ENCODE data around the gene WDR87.

WDR87 gene

DNA sequence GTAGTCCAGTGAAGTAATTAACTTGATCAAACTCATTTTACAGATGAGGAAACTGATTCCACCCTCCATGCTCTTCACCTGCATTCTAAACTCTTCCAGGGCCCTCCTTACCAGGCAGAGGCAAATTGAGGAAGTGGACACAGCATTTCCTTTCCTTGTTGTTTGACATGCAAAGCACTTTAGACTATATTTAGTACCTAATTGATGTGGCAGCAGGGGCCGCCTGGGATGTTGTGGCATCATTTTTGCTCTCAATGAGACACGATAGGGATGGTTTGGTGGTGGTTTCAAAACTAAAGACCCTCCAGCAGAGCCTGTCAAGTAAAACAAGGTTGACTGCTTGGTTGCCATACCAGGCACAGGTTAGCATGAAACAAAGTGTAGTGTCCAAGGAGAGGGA is 8.5 kb upstream of the WDR87 start:
- no peak for TF ChIP-seq FOXP2 (optimal IDR thresholded peaks at IDR 0.05; ENCODE audit: borderline replicate concordance, extremely low read depth, extremely low read length, insufficient read depth)
- TF ChIP-seq, protein P1, sequence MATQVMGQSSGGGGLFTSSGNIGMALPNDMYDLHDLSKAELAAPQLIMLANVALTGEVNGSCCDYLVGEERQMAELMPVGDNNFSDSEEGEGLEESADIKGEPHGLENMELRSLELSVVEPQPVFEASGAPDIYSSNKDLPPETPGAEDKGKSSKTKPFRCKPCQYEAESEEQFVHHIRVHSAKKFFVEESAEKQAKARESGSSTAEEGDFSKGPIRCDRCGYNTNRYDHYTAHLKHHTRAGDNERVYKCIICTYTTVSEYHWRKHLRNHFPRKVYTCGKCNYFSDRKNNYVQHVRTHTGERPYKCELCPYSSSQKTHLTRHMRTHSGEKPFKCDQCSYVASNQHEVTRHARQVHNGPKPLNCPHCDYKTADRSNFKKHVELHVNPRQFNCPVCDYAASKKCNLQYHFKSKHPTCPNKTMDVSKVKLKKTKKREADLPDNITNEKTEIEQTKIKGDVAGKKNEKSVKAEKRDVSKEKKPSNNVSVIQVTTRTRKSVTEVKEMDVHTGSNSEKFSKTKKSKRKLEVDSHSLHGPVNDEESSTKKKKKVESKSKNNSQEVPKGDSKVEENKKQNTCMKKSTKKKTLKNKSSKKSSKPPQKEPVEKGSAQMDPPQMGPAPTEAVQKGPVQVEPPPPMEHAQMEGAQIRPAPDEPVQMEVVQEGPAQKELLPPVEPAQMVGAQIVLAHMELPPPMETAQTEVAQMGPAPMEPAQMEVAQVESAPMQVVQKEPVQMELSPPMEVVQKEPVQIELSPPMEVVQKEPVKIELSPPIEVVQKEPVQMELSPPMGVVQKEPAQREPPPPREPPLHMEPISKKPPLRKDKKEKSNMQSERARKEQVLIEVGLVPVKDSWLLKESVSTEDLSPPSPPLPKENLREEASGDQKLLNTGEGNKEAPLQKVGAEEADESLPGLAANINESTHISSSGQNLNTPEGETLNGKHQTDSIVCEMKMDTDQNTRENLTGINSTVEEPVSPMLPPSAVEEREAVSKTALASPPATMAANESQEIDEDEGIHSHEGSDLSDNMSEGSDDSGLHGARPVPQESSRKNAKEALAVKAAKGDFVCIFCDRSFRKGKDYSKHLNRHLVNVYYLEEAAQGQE (IDR thresholded peaks at IDR 0.05; ENCODE audit: insufficient read depth in 1 of 2, low read depth in 2 of 2, low read length in 2 of 2): no peak
- no peak for TF ChIP-seq SIN3A (IDR thresholded peaks at IDR 0.05; ENCODE audit: borderline replicate concordance, insufficient read depth, low read length)
- no peak for TF ChIP-seq TAF1 (IDR thresholded peaks at IDR 0.05; ENCODE audit: borderline replicate concordance, insufficient read depth, low read length)
- TF ChIP-seq POLR2AphosphoS5 (IDR thresholded peaks at IDR 0.05; ENCODE audit: low read depth, low read length): no peak

DNA sequence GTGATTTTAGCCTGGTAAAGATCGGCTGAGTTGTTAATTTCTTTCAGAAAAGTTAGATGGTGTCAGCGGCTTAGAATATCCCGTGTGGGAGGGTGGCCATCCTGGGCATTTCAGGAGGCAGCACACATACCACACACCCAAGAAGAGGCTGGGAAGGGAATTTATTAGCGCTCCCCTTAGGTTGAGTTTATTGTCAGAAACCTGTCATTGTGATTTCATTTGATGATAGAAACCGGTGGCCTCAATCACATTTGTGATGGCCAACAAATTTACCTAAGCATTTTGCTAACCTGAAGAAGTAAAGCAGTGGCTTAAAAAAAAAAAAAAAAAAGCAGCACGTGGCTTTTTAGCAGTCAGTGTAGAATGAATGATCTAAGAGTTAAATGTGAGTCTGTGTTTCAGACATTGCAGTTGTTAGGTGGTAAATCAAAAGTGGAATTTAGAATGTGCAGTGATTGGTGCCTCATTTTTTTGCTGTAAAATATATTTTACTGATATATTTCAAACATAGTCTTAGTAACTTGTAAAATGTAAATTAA is 3.3 kb upstream of the WDR87 start:
- TF ChIP-seq FOXP2 (optimal IDR thresholded peaks at IDR 0.05; ENCODE audit: borderline replicate concordance, extremely low read depth, extremely low read length, insufficient read depth) (no peak), TAF1 (IDR thresholded peaks at IDR 0.05; ENCODE audit: borderline replicate concordance, insufficient read depth, low read length) (no peak), POLR2AphosphoS5 (IDR thresholded peaks at IDR 0.05; ENCODE audit: low read depth, low read length) (no peak), SIN3A (IDR thresholded peaks at IDR 0.05; ENCODE audit: borderline replicate concordance, insufficient read depth, low read length) (no peak)
- TF ChIP-seq, protein P1 (IDR thresholded peaks at IDR 0.05; ENCODE audit: insufficient read depth in 1 of 2, low read depth in 2 of 2, low read length in 2 of 2): no peak

DNA sequence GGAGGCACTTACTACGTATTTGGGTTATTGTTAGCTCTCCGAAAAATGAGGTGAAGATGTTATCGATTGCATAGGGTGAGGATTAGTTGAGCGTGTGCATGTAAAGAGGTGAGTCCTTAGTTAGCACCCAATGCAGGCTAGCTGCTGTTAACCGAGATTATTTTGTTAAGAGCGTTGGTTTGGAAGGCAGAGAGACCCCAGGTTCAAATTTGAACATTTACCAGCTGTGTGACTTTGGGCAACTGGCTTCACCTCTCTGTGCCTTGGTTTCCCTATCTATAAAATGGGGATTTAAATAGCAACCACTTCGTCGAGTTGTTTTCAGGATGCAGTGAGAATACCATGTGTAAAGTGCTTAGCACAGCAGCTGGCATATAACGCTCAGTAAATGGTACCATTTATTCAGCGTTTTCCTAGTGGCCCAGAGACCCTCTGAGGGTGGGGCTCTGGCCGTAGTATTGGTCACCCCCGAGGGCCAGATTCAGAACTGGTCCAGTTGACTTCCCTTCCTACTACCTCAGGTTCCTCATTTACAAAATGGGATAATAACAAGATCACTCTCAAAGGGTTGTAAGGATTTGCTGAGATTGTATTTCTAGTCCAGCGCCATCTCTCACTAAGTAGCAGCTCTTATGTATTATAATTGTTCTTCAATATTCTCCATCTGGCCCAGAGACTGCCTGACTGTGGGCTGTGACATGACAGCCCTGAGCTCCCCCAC is 1.5 kb upstream of the WDR87 start:
- no peak for TF ChIP-seq SIN3A (IDR thresholded peaks at IDR 0.05; ENCODE audit: borderline replicate concordance, insufficient read depth, low read length)
- TF ChIP-seq, protein P1 (IDR thresholded peaks at IDR 0.05; ENCODE audit: insufficient read depth in 1 of 2, low read depth in 2 of 2, low read length in 2 of 2): no peak

DNA sequence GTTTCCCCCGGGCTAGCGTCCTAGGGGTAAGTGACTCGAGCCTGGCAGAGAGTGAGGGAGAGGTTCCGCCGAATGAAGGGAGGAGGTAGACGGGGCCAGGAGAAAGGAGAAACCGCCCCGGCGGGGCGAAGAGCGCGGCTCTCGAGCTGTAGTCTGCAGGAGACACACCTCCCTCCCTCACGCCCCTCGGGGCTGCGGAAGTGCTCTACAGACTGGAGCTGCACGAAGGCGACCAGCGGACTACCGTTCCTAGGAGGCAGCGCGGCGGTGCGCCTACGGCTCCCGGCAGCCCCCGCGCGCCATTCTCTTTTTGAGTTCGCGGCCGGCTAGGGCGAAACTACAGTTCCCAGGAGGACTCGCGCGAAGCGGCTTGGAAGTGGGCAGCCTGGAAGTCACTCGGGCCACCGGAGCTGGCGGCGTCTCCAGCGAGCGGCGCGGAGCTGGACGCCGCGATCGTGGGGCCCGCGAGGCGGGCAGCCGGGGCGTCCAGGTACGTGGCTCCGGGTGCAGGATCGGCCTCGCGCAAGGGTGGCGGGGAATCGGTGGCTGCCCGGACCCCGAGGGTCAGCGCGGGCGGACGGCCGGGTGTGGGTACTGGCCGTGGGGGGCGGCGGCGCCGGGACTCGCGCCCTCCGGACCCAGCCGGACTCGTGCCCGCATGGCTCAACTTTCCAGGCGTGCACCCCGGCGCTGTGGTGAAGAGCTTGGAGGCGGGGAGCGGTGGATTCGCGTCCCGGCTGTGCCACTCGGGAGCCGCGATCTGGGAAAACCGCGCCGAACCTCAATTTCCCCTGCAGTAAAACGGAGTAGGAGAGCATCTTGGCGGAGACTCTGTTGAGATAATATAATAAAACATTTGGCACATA is 708 bp upstream of the WDR87 start, which contains the start of gene SIPA1L3:
Gene SIPA1L3 (plus strand): TSS at position 340 of the 866 bp plus-strand sequence. CDS start 174,358 bp downstream, outside the sequence.
- 0 out of 2 replicates have a peak, but pooled peaks have one; percentile 44 for TF ChIP-seq TAF1 (IDR thresholded peaks at IDR 0.05; ENCODE audit: borderline replicate concordance, insufficient read depth, low read length)
- peak; percentile 39; the same call in 1 of the 2 replicates for TF ChIP-seq SIN3A (IDR thresholded peaks at IDR 0.05; ENCODE audit: borderline replicate concordance, insufficient read depth, low read length)
- TF ChIP-seq FOXP2 (optimal IDR thresholded peaks at IDR 0.05; ENCODE audit: borderline replicate concordance, extremely low read depth, extremely low read length, insufficient read depth): peak; percentile 82
- TF ChIP-seq, protein P1 (IDR thresholded peaks at IDR 0.05; ENCODE audit: insufficient read depth in 1 of 2, low read depth in 2 of 2, low read length in 2 of 2): no peak
- TF ChIP-seq POLR2AphosphoS5 (IDR thresholded peaks at IDR 0.05; ENCODE audit: low read depth, low read length): peak; percentile 74
